ENCODE data around the gene PTGDR2. TPM values are rescaled to one million over a fixed set of nuclear protein-coding genes. Genes with fewer than 3 reads are reported as not detected.
"Not testable (repeated sequence)": the region's sequence is repeated elsewhere in the genome, so short reads cannot be mapped to it uniquely, and the experiment has no call there.

The PTGDR2 gene
- total RNA-seq, 2 donors from 2014 or later = 0.12 to 0.86 TPM

DNA sequence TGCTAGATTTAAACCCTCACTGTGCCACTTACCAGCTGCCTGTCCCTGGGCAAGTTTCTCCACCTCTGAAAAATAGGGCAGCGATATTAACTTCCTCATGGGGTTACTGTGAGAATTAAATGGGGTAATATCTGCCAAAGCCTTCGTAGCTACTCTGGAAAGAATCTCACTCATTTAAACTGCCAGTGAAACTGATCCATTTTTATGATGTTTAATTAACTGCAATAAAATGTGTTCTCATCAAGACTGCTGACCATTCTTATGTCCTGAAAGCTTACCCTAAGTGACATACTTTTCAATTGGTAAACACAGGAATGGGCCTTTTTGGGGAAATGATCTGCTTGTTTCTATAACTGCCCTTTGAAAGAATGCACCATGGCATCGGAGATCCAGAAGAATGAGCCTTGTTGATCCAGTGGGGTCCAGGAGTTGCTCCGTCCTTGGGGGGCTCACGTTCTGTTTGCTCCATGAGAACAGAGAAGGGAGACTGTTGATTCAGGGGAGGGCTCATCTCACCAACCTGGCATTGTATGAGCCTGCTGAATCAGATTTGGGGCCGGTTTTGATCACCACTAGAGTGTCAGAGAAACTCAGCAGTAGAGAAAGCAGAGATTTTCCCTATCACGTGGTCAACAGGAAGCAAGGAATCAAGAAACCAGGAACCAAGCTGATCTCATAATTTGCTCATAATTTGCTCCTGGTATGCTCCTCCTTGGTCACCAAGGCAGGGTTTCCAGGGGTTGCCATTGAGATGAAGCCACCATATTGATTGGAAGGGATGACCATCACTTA lies 20.8 kb downstream of the PTGDR2 start:
- no peak overlapping the region for H3K4me3 Mint-ChIP-seq
- DNase-seq (ENCODE audit: low spot score) = no peak
- no peaks in the 10 kb centered on the region for H3K9me3 Mint-ChIP-seq
- peak overlapping the region in 1 of 2 donors; percentile 24 for H3K27ac Mint-ChIP-seq
- H3K4me1 Mint-ChIP-seq (ENCODE audit: low read depth in 2 of 2) = peaks cover 0 to 7% of the 10 kb centered on the region in 2 donors
- ATAC-seq = no peak
- peaks cover 11 to 16% of the 10 kb centered on the region in 2 donors for H3K27me3 Mint-ChIP-seq
- H3K36me3 Mint-ChIP-seq = no peaks in the 10 kb centered on the region

DNA sequence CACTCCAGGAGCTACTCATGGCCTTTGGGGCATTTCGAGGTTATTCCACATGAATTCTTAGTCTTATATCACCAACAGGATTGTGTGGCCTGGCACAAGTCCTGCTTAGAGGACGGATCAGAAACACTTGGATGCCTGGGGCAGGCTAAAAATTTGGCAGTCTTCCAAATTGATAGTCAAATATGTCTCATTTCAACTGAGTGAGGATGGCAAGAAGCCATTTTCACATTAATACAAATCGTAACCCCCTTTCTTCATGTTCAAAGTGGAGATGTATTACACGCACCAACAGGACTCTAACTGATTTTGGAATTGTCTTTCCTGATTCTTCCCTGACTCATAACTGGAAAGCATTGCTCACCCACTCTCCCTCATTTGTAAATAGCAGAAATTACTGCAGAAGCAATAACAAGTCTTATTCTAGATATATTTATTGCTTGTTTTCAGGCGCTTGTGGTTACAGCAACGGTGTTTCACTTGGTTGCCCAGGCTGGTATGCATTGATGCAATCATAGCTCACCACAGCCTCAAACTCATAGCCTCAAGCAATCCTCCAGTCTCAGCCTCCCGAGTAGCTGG lies 24.2 kb downstream of the PTGDR2 start:
- ATAC-seq (no peak), DNase-seq (ENCODE audit: low spot score) (no peak)
- no peak overlapping the region for H3K4me3 Mint-ChIP-seq
- H3K4me1 Mint-ChIP-seq (ENCODE audit: low read depth in 2 of 2) = peaks cover 0 to 7% of the 10 kb centered on the region in 2 donors
- peaks cover 11 to 16% of the 10 kb centered on the region in 2 donors for H3K27me3 Mint-ChIP-seq
- no peaks in the 10 kb centered on the region for H3K36me3 Mint-ChIP-seq
- no peaks in the 10 kb centered on the region for H3K9me3 Mint-ChIP-seq
- no peak overlapping the region for H3K27ac Mint-ChIP-seq

DNA sequence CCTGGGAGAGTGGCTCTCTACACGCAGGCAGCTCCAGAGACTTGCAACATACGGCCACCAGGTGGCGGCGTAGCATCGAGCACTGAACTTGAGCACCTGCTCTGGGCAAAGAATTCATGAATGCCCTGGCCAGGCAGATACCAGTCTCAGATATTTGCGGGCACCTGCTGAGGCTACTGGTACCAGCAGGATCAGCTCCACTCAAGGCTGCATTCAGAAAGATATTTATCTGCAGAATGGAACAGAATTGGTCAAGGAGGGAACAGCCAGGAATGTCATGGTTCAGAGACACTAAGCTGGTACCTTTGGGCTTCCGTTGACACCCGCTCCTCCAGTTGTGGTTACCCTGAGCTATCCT lies 24.6 kb downstream of the PTGDR2 start:
- peak overlapping the region; percentile 48 for H3K4me3 Mint-ChIP-seq

DNA sequence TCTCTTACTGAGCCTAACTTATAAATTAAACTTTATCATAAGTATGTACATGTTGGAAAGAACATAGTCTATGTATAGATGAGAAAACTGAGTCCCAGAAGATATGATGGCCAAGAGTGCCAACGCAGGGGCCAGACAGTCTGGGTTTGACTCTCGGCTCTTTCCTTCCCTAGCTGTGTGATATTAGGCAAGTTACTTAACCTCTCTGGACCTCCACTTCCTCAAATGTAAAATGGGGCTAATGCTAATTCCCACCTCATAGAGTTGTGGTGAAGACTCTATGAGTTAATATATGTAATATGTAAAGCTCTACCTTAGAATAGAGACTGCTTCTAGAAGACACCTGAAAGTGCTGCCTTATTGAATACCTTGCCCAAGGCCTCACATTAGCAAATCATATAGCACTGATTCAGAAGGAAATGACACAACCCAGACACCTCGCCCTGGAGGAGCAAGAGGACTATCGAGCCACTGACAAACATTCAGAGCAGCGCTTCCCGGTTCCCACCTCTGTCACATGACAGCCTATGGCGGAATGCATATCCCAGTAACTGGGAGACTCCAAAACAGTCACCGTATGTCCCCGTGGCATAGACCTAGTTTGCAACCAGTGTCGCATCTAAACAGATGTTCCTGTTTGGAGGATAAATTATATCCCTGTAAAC lies 25.1 kb downstream of the PTGDR2 start:
- ATAC-seq (peak in 1 of 2 donors; percentile 71), DNase-seq (ENCODE audit: low spot score) (no peak)
- Mint-ChIP-seq H3K4me3 (peak overlapping the region; percentile 48), H3K27me3 (peaks cover 9 to 16% of the 10 kb centered on the region in 2 donors), H3K27ac (no peak overlapping the region), H3K9me3 (no peaks in the 10 kb centered on the region), H3K4me1 (ENCODE audit: low read depth in 2 of 2) (peaks cover 0 to 7% of the 10 kb centered on the region in 2 donors), H3K36me3 (no peaks in the 10 kb centered on the region)

More for the DNA sequence above, 24.6 kb downstream of the PTGDR2 start:
- H3K9me3 Mint-ChIP-seq = no peaks in the 10 kb centered on the region
- peaks cover 11 to 16% of the 10 kb centered on the region in 2 donors for H3K27me3 Mint-ChIP-seq
- no peak overlapping the region for H3K27ac Mint-ChIP-seq
- H3K36me3 Mint-ChIP-seq = no peaks in the 10 kb centered on the region
- H3K4me1 Mint-ChIP-seq (ENCODE audit: low read depth in 2 of 2) = peaks cover 0 to 7% of the 10 kb centered on the region in 2 donors
- DNase-seq (ENCODE audit: low spot score) (peak; percentile 78), ATAC-seq (peak; percentile 75 to 78)

DNA sequence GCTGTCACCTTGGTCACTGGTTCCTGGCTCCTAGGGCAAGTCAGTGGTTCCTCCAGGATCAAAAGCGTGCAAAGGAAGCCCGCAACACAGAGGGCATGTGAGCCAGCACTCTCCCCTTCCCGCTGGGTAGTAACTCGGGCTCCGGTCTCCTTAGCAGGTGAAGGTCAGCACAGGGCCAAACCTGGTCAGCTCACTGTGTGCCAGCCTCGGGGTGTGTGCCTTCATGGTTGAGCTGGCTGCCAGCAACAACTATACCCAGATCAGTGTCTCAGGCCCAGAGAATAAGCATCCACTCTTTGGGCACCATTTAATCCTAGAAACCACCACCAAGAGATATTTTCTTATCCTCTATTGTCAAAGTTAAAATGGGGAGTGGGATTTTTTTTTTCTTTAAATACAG lies 30.0 kb downstream of the PTGDR2 start:
- ATAC-seq (no peak), DNase-seq (ENCODE audit: low spot score) (no peak)
- Mint-ChIP-seq H3K4me1 (ENCODE audit: low read depth in 2 of 2) (no peaks in the 10 kb centered on the region), H3K4me3 (no peak overlapping the region), H3K27me3 (peaks cover 0 to 5% of the 10 kb centered on the region in 2 donors), H3K27ac (no peak overlapping the region), H3K9me3 (no peaks in the 10 kb centered on the region), H3K36me3 (no peaks in the 10 kb centered on the region)

DNA sequence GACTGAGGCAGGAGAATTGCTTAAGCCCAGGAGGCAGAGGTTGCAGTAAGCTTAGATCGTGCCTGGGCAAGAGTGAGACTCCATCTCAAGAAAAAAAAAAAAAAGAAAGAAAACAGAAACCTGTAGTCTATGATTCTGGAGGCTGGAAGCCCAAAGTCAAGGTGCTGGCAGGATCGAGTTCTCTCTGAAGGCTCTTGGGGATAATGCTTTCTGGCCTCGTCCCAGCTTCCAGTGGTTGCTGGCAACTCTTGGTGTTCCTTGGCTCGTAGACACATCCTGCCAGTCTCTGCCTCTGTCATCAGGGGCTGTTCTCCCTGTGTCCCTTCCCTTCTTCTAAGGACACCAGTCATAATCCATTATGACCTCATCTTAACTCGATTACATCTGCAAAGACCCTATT lies 30.6 kb downstream of the PTGDR2 start:
- Mint-ChIP-seq H3K9me3 (no peaks in the 10 kb centered on the region), H3K27ac (no peak overlapping the region), H3K36me3 (no peaks in the 10 kb centered on the region), H3K4me3 (no peak overlapping the region), H3K27me3 (peaks cover 0 to 5% of the 10 kb centered on the region in 2 donors), H3K4me1 (ENCODE audit: low read depth in 2 of 2) (no peaks in the 10 kb centered on the region)
- DNase-seq (ENCODE audit: low spot score) = no peak
- no peak for ATAC-seq

DNA sequence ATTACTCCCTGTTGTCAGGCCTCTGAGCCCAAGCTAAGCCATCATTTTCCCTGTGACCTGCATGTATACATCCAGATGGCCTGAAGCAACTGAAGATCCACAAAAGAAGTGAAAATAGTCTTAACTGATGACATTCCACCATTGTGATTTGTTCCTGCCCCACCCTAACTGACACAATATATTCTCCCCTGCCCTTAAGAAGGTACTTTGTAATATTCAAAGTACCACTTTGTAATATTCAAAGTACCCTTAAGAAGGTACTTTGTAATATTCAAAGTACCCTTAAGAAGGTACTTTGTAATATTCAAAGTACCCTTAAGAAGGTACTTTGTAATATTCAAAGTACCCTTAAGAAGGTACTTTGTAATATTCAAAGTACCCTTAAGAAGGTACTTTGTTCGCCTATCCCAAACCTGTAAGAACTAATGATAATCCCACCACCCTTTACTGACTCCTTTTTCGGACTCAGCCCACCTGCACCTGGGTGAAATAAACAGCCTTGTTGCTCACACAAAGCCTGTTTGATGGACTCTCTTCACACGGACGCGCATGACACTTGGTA lies 31.9 kb downstream of the PTGDR2 start:
- not testable (repeated sequence) for DNase-seq (ENCODE audit: low spot score); H3K36me3 Mint-ChIP-seq; H3K4me3 Mint-ChIP-seq; ATAC-seq; H3K4me1 Mint-ChIP-seq (ENCODE audit: low read depth in 2 of 2); H3K9me3 Mint-ChIP-seq; H3K27ac Mint-ChIP-seq; H3K27me3 Mint-ChIP-seq

DNA sequence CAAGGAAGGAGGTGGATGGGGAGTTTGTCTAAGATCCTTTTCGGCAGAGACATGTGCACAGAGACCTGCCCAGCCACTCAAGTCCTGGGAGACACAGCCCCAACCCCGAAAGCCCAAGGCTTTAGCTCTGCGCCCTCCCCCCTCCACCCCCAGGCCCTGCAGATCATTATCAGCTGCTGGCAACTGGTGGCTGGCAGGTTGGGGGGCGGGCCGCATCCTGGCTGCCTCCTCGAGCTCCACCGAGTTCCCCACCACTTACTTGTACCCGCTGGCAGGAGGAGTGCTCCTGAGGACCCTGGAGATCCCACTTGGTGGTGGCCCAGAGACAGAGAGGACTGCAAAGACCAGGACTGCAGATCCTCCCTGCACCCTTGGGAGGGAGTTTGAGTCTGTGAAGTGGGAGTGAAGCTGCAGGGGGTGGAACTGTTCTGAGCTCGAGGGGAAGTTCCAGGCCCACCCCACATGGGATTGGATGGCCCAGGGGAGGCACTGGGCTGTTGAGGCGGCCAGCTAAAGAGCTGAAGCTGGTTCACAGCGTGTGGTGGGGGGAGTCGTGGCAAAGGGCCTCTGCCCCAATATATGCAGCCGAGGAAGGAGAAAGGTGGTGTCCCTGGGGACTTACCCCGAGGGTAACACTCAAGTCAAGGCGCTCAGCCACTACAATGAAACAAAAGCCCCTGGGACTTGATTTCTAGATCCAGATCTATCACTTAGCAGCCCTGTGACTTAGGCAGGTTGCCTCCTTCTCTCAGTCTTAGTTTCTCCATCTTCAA lies 33.7 kb downstream of the PTGDR2 start:
- DNase-seq (ENCODE audit: low spot score) (no peak), ATAC-seq (peak; percentile 8 to 18)
- Mint-ChIP-seq H3K27me3 (peaks cover 0 to 2% of the 10 kb centered on the region in 2 donors), H3K9me3 (no peaks in the 10 kb centered on the region), H3K27ac (no peak overlapping the region), H3K4me3 (no peak overlapping the region), H3K4me1 (ENCODE audit: low read depth in 2 of 2) (no peaks in the 10 kb centered on the region), H3K36me3 (peaks cover under 1% of the 10 kb centered on the region)

DNA sequence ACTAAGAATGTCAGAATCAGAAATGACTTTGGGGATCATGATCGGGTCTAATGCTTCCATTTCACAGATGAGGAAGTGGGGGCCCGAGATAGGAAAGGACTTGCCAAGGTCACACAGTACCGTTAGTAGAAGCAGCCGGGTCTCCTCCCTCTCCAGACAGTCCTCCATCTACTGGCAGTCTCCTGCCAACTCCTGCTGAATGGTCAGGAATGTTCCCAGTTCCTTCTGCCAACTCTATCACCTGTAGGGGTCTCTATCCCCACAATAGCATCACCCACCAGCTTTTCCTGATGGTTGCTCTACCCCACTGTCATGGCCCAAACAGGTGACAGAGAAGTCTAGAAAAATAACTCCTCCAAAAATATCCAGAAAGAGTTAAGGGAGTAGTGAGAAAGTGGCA lies 37.7 kb downstream of the PTGDR2 start:
- Mint-ChIP-seq H3K36me3 (peaks cover 7% of the 10 kb centered on the region), H3K4me1 (ENCODE audit: low read depth in 2 of 2) (no peaks in the 10 kb centered on the region), H3K27me3 (peaks cover 0 to 2% of the 10 kb centered on the region in 2 donors), H3K4me3 (no peak overlapping the region), H3K9me3 (no peaks in the 10 kb centered on the region), H3K27ac (no peak overlapping the region)
- DNase-seq (ENCODE audit: low spot score) (no peak), ATAC-seq (no peak)

DNA sequence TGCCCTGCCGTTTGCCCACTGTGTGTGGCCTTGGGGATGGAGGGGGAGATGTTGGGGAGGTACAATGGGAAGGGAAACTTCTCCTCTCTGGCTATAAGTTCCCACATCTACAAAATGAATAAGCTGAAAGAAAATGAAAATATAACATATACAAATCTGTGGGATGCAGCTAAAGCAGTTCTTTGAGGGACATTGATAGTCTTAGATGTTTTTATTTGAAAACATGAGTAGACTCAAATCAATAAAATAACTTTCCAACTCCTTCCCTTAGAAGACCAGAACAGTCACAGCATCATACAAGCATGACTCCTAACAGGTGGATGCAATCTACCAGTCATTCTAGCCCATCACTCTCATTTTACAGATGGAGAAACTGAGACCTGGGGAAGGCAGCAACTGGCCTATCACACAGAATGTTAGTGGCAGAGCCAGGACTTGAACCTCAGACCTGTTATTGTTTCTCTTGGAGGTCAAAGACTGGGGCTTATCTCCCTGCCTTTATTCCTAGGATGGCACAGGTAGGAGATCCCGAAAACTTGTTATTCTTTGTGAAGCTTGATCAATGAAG lies 39.1 kb downstream of the PTGDR2 start:
- no peaks in the 10 kb centered on the region for H3K9me3 Mint-ChIP-seq

DNA sequence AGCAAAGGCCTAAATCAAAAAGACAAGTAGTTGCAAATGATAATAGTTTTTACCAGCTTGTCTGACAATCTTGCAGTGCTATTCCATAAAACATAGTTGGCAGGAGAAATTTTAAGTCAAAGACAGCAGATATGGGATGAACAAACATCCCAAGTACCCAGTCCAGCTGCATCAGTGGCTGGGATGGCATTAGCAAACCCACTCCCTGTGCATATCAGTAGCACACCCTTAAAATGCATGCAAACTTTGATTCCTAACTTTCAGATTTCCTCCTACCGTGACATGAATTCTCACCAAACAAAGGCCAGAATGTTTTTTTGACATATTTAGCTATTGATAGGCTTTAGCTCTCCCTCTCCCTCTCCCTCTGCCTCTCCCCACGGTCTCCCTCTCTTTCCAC lies 41.6 kb downstream of the PTGDR2 start:
- Mint-ChIP-seq H3K9me3 (no peaks in the 10 kb centered on the region), H3K27me3 (peaks cover 0 to 8% of the 10 kb centered on the region in 2 donors), H3K4me1 (ENCODE audit: low read depth in 2 of 2) (no peaks in the 10 kb centered on the region), H3K36me3 (peaks cover 7% of the 10 kb centered on the region), H3K27ac (no peak overlapping the region), H3K4me3 (no peak overlapping the region)
- no peak for ATAC-seq
- DNase-seq (ENCODE audit: low spot score) = no peak

More for the DNA sequence above, 39.1 kb downstream of the PTGDR2 start:
- H3K36me3 Mint-ChIP-seq = peaks cover 7% of the 10 kb centered on the region
- no peak overlapping the region for H3K27ac Mint-ChIP-seq
- H3K27me3 Mint-ChIP-seq = peaks cover 0 to 2% of the 10 kb centered on the region in 2 donors
- no peak for DNase-seq (ENCODE audit: low spot score)
- H3K4me1 Mint-ChIP-seq (ENCODE audit: low read depth in 2 of 2) = no peaks in the 10 kb centered on the region
- no peak overlapping the region for H3K4me3 Mint-ChIP-seq
- ATAC-seq = no peak

DNA sequence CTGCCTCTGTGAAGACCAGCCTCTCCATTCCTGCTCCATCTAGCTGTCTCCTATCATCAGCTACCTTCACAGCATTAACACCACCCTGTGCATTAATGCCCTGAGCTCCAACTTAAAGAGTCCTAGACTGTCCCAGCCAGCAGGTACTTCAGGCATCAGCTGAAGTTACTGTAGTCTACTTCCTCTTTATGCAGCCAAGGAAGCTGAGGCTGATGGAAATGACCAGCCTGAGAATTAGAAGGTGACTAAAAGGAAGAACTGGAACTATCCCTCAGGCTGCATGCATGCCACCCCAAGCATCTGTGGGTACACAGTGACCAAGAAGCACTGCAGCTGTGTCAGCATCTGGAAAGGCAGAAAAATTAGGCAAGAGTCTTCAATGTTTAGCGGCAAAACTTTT lies 42.4 kb downstream of the PTGDR2 start:
- Mint-ChIP-seq H3K27ac (no peak overlapping the region), H3K4me3 (no peak overlapping the region), H3K36me3 (peaks cover 7% of the 10 kb centered on the region), H3K4me1 (ENCODE audit: low read depth in 2 of 2) (no peaks in the 10 kb centered on the region), H3K9me3 (no peaks in the 10 kb centered on the region), H3K27me3 (peaks cover 0 to 8% of the 10 kb centered on the region in 2 donors)
- no peak for ATAC-seq
- DNase-seq (ENCODE audit: low spot score) = no peak

DNA sequence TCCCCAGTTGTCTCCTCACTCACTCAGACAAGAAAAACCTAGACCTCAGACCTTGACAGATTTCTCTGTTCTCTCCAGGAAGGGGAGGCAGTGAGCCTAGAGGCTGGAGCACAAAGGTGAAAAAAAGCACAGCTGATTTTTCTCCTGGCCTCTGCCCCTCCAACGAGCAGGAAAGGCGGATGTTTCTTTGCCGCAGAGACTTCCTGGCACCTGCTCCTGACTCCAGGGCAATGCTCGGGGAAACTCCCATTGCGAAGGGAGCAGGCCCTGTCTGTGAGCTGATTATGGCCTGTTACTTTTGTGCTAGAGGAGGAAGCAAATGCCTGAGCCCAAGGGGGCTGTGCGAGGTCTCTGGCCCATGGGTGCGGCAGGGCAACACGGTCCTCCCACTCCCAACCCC lies 45.2 kb downstream of the PTGDR2 start:
- H3K27ac Mint-ChIP-seq = no peak overlapping the region
- H3K9me3 Mint-ChIP-seq = no peaks in the 10 kb centered on the region
- no peaks in the 10 kb centered on the region for H3K36me3 Mint-ChIP-seq
- peaks cover 9 to 12% of the 10 kb centered on the region in 2 donors for H3K27me3 Mint-ChIP-seq
- ATAC-seq (no peak), DNase-seq (ENCODE audit: low spot score) (no peak)
- no peaks in the 10 kb centered on the region for H3K4me1 Mint-ChIP-seq (ENCODE audit: low read depth in 2 of 2)
- H3K4me3 Mint-ChIP-seq = no peak overlapping the region
